DOHH2 (cell line): ENCODE data around the gene AXIN2.

Experiments used
- H3F3A ChIP-seq: fragments of 200-600 bp; sonication (generic), shearing (Covaris generic); 2 replicates; pipeline ENCODE4 v1.6.0; 2016; ENCODE audit warnings: antibody characterized with exemption, mild to moderate bottlenecking; ENCODE audit not compliant: control insufficient read depth, insufficient read depth
- H3K27ac ChIP-seq: fragments of 200-600 bp; sonication (generic); 2 replicates; pipeline ENCODE4 v1.5.1; 2014; ENCODE audit warnings: low read depth, mild to moderate bottlenecking, low read length, moderate library complexity
- H3K27me3 ChIP-seq: fragments of 200-600 bp; sonication (generic); 2 replicates; pipeline ENCODE4 v1.6.1; 2014; ENCODE audit warnings: mild to moderate bottlenecking, low read length, mixed read lengths; ENCODE audit not compliant: control insufficient read depth
- H3K36me3 ChIP-seq: fragments of 200-600 bp; sonication (generic); 2 replicates; pipeline ENCODE4 v1.6.1; 2014; ENCODE audit warnings: mild to moderate bottlenecking, low read length, moderate library complexity, mixed read lengths; ENCODE audit not compliant: control insufficient read depth
- H3K4me1 ChIP-seq: fragments of 200-600 bp; sonication (generic); 2 replicates; pipeline ENCODE4 v1.6.1; 2014; ENCODE audit warnings: mild to moderate bottlenecking, low read length, mixed read lengths; ENCODE audit not compliant: control insufficient read depth
- H3K4me2 ChIP-seq: fragments of 200-600 bp; sonication (generic); 2 replicates; pipeline ENCODE4 v1.6.0; 2014; ENCODE audit warnings: mild to moderate bottlenecking, low read length, moderate library complexity
- H3K4me3 ChIP-seq: fragments of 200-600 bp; sonication (generic); 2 replicates; pipeline ENCODE4 v1.5.1; 2014; ENCODE audit warnings: mild to moderate bottlenecking, low read length, mixed read lengths
- H3K79me2 ChIP-seq: fragments of 200-600 bp; sonication (generic); 2 replicates; pipeline ENCODE4 v1.6.1; 2014; ENCODE audit warnings: mild to moderate bottlenecking, low read length, mixed read lengths; ENCODE audit not compliant: control insufficient read depth
- H3K9me2 ChIP-seq: fragments of 200-600 bp; sonication (generic); replicated peaks from 2 replicates; pipeline ENCODE4 v1.6.1; 2014; ENCODE audit warnings: mild to moderate bottlenecking, low read length, mixed read lengths; ENCODE audit not compliant: control insufficient read depth
- H3K9me3 ChIP-seq: fragments of 200-600 bp; sonication (generic); 2 replicates; pipeline ENCODE4 v1.6.1; 2014; ENCODE audit warnings: antibody characterized with exemption, low read length, mixed read lengths; ENCODE audit not compliant: control insufficient read depth, insufficient read depth
- H4K20me1 ChIP-seq: fragments of 200-600 bp; sonication (generic); 2 replicates; pipeline ENCODE4 v1.6.0; 2014; ENCODE audit warnings: low read depth, mild to moderate bottlenecking, antibody characterized with exemption, low read length, moderate library complexity; ENCODE audit not compliant: control insufficient read depth, insufficient read depth
- EZH2phosphoT487 ChIP-seq: fragments of 200-600 bp; sonication (generic); IDR thresholded peaks from 2 replicates; pipeline ENCODE4 v1.6.1; 2017; ENCODE audit warnings: borderline replicate concordance, mild to moderate bottlenecking, antibody characterized with exemption, low read length, moderate library complexity, mixed read lengths
- TF ChIP-seq, protein P1 (sequence below): fragments of 200-600 bp; sonication (generic); IDR thresholded peaks from one replicate; pipeline ENCODE4 v1.5.1; 2014; ENCODE audit warnings: antibody characterized with exemption, mild to moderate bottlenecking, low read depth, low read length; ENCODE audit not compliant: poor library complexity, severe bottlenecking

Gene AXIN2

DNA sequence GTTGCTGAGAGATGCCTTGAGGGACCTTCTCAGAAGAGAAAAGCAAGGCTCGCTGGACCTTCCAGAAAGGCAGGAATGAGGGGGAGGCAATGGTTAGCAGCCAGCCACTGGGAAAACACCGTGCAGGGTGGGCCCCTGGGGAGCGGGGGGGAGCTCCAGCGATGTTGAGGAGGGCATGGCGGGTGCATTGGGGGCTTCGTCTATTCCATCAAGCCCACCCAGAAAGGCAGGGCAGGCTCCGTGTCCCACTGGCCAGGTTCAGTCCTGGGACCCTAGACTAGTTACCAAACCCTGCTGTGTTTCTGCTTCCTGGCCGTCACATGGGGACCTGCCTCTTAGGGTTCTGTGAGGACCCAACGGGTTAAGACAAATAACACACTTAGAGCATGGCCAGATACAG lies 64.6 kb downstream of the AXIN2 start:
- Histone ChIP-seq H3K9me2 (no peaks in the 10 kb centered on the region), H3K27ac (no peak overlapping the region), H3K9me3 (no peaks in the 10 kb centered on the region), H3K36me3 (no peaks in the 10 kb centered on the region), H3F3A (no peaks in the 10 kb centered on the region), H3K79me2 (no peaks in the 10 kb centered on the region), H4K20me1 (no peaks in the 10 kb centered on the region), H3K4me2 (no peak overlapping the region), H3K4me1 (no peaks in the 10 kb centered on the region), H3K4me3 (no peak overlapping the region), H3K27me3 (peaks cover 7% of the 10 kb centered on the region; the same call in 1 of the 2 replicates)
- TF ChIP-seq EZH2phosphoT487: no peak
- TF ChIP-seq, protein P1, sequence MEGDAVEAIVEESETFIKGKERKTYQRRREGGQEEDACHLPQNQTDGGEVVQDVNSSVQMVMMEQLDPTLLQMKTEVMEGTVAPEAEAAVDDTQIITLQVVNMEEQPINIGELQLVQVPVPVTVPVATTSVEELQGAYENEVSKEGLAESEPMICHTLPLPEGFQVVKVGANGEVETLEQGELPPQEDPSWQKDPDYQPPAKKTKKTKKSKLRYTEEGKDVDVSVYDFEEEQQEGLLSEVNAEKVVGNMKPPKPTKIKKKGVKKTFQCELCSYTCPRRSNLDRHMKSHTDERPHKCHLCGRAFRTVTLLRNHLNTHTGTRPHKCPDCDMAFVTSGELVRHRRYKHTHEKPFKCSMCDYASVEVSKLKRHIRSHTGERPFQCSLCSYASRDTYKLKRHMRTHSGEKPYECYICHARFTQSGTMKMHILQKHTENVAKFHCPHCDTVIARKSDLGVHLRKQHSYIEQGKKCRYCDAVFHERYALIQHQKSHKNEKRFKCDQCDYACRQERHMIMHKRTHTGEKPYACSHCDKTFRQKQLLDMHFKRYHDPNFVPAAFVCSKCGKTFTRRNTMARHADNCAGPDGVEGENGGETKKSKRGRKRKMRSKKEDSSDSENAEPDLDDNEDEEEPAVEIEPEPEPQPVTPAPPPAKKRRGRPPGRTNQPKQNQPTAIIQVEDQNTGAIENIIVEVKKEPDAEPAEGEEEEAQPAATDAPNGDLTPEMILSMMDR: no peak

DNA sequence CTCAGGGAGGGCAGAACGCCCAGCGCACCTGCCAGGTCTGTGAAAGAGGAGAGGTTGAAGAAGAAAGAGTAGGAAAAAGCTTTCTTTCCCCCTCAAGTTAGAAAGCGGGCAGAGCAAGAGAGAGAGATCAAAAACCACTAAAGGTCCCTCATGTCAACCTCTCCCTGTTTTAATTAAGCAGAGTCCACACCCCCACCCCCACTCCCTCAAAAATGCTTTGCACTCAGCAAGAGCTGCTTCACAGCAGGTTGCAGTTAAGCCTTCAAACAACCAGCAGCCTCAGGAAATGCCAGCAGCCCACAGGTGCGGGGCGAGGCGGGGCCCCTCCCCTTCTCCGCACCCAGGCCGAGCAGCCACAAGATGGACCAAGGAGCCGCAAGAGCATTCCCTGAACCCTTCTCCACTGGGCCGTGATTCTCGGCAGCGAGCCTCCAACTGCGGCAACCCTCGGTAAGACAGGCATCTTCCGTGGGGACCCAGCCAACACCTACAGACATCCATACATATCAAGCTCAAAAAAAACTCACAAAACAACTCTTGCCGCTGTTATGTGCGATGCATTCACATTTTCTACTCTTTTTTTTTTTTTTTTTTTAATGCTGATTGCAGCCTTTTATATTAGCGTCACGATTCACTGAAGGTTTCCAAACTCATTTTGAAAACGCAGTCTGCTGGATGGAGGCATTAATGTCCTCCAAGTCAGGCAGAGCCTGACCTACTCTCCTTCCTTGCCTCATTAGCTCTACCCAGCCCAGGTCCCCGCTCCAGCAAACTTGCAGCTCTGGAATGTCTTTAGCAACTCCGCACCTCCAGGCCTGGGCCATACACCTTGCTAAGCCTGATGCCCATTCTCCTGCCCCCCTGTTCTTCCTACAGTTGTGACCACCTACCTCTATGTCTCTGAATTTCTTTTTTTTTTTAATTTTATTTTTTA lies 66.1 kb downstream of the AXIN2 start:
- no peaks in the 10 kb centered on the region for H3K36me3 ChIP-seq
- no peak overlapping the region for H3K27ac ChIP-seq
- no peaks in the 10 kb centered on the region for H3K9me3 ChIP-seq
- no peaks in the 10 kb centered on the region for H3K79me2 ChIP-seq
- H3F3A ChIP-seq: no peaks in the 10 kb centered on the region
- no peak overlapping the region for H3K4me3 ChIP-seq
- H3K9me2 ChIP-seq: no peaks in the 10 kb centered on the region
- TF ChIP-seq, protein P1: no peak
- TF ChIP-seq EZH2phosphoT487: no peak
- H3K4me1 ChIP-seq: no peaks in the 10 kb centered on the region
- H3K4me2 ChIP-seq: no peak overlapping the region
- peaks cover 7% of the 10 kb centered on the region; the same call in 1 of the 2 replicates for H3K27me3 ChIP-seq
- no peaks in the 10 kb centered on the region for H4K20me1 ChIP-seq

DNA sequence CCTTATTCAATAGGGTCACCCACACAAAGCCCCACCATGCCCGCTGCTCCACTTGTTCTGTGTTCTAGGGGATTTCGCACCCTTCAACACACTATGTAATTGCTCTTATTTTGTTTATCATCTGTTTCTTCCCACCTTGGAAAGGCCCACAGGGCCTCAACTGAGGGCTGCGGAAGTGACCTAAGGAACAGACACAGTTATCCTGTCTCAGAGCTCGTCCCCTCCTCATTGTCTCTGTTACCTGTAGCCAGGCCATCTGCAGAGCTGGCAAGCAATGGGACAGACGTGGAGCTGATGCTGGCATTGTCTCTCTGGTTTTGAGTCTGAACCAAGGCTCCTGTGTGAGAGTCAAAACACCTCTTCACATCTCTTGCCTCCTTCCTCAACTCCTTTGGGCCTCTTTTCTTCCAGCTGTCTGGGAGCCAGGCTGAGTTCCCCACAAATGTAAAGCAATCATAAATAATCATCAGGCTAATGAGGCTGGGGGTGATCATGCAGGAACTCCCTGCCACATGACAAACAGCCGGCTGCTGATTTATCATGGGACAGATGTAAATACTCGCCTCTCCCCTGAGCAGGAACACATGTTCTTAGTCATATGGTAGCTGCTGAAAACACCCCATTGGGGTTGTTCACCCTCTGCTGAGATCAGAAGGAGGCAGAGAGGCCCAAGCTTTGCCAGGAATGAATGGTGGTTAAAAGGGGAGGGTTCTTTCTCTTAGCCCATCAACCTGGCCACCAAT lies 71.9 kb downstream of the AXIN2 start:
- Histone ChIP-seq H3K36me3 (no peaks in the 10 kb centered on the region), H3K79me2 (no peaks in the 10 kb centered on the region), H3F3A (no peaks in the 10 kb centered on the region), H3K4me2 (no peak overlapping the region), H3K4me1 (no peaks in the 10 kb centered on the region), H4K20me1 (no peaks in the 10 kb centered on the region), H3K9me2 (no peaks in the 10 kb centered on the region), H3K27ac (no peak overlapping the region), H3K4me3 (no peak overlapping the region), H3K9me3 (no peaks in the 10 kb centered on the region), H3K27me3 (no peaks in the 10 kb centered on the region)
- TF ChIP-seq EZH2phosphoT487: no peak
- TF ChIP-seq, protein P1: no peak
